Calu3 (cell line): ENCODE measurements around the gene EPOP. TPM values are rescaled to one million over a fixed set of nuclear protein-coding genes. Genes with fewer than 3 reads are reported as not detected.

Experiments used
- BruUV-seq: library from RNA; stranded (reverse); fragments of 400-500 nt; replicated peaks from 2 replicates; lab custom pipeline; 2021; lab: Mats Ljungman, UMichigan
- CTCF ChIA-PET: fragments of 300-600 bp; sonication (Branson Sonifier 250); formaldehyde crosslinking; loops from one replicate; lab custom pipeline; 2022; ENCODE audit warnings: antibody characterized with exemption; lab: Charles Lee
- DNase-seq: peaks from one replicate; pipeline ENCODE4 v3.0.0; 2022
- H3K27ac Mint-ChIP-seq: one replicate; pipeline ENCODE4 v1.8.0; 2022; ENCODE audit warnings: mixed read lengths; ENCODE audit not compliant: unreplicated experiment
- H3K27me3 Mint-ChIP-seq: one replicate; pipeline ENCODE4 v1.8.0; 2022; ENCODE audit warnings: mixed read lengths; ENCODE audit not compliant: unreplicated experiment
- H3K36me3 Mint-ChIP-seq: one replicate; pipeline ENCODE4 v1.8.0; 2022; ENCODE audit warnings: mild to moderate bottlenecking, moderate library complexity, mixed read lengths; ENCODE audit not compliant: insufficient read depth, unreplicated experiment
- H3K4me1 Mint-ChIP-seq: one replicate; pipeline ENCODE4 v1.8.0; 2022; ENCODE audit warnings: mild to moderate bottlenecking, low read depth, mixed read lengths; ENCODE audit not compliant: unreplicated experiment
- H3K4me3 Mint-ChIP-seq: one replicate; pipeline ENCODE4 v1.8.0; 2022; ENCODE audit warnings: mild to moderate bottlenecking, low read depth, moderate library complexity, mixed read lengths; ENCODE audit not compliant: unreplicated experiment
- H3K9me3 Mint-ChIP-seq: one replicate; pipeline ENCODE4 v1.8.0; 2022; ENCODE audit warnings: low read depth, mixed read lengths; ENCODE audit not compliant: unreplicated experiment
- intact Hi-C: fragments of 100-400 bp; cut with micrococcal nuclease; formaldehyde crosslinking; loops from one replicate; pipeline ENCODE4 v1.10.0; 2022; ENCODE audit not compliant: unreplicated experiment
- total RNA-seq: library from RNA; stranded (reverse); gene quantifications from 2 replicates; pipeline ENCODE4 v1.2.3, GENCODE V29; 2022
- TF ChIP-seq, protein P1 (sequence below): fragments of 200-600 bp; IDR thresholded peaks from one replicate; pipeline ENCODE4 v1.8.0; 2022; ENCODE audit warnings: antibody characterized with exemption; ENCODE audit not compliant: unreplicated experiment

EPOP gene
- total RNA-seq, 1 experiment from 2014 or later = 15.3 TPM

DNA sequence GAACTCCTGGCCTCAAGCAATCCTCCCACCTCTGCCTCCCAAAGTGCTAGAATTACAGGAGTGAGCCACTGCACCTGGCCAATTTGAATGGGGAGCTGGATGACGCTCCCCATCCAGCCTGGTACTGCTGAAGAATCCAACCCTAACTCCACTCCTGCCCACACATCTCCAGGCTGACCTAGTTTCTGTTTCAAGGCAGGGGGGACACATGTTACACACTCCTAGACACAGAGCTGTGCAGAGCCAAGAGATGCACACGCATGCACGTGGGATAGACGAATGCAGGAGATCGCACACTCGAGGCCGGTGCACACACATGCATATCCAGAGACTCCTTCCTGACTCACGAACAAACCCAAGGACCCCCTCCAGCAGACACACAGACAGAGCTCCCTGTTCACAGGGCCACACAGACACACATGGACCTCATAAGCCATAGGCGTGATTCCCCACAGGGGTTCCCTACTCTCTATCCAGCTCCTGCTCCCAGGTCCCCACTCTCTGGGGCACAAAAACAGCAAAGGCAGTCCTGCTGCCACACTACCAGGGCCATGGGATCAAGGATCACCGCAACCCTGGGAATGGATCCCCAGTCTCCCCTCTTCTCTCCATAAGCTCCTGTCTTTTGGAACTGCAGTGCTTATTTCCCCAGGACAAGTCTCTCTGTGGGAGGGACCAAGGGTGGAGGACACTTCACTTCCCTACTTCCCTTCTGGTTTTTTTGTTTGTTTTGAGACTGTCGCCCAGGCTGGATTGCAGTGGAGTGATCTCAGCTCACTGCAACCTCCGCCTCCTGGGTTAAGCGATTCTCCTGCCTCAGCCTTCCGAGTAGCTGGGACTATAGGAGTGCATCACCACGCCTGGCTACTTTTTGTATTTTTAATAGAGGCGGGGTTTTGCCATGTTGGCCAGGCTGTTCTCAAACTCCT lies 14.4 kb downstream of the EPOP start:
- BruUV-seq = no TSS peak
- TF ChIP-seq, protein P1, sequence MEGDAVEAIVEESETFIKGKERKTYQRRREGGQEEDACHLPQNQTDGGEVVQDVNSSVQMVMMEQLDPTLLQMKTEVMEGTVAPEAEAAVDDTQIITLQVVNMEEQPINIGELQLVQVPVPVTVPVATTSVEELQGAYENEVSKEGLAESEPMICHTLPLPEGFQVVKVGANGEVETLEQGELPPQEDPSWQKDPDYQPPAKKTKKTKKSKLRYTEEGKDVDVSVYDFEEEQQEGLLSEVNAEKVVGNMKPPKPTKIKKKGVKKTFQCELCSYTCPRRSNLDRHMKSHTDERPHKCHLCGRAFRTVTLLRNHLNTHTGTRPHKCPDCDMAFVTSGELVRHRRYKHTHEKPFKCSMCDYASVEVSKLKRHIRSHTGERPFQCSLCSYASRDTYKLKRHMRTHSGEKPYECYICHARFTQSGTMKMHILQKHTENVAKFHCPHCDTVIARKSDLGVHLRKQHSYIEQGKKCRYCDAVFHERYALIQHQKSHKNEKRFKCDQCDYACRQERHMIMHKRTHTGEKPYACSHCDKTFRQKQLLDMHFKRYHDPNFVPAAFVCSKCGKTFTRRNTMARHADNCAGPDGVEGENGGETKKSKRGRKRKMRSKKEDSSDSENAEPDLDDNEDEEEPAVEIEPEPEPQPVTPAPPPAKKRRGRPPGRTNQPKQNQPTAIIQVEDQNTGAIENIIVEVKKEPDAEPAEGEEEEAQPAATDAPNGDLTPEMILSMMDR = no peak
- Mint-ChIP-seq H3K36me3 (peaks cover 13% of the 10 kb centered on the region), H3K27me3 (peaks cover 40% of the 10 kb centered on the region), H3K4me1 (peaks cover 30% of the 10 kb centered on the region), H3K9me3 (no peaks in the 10 kb centered on the region), H3K27ac (no peak overlapping the region), H3K4me3 (no peak overlapping the region)
- no peak for DNase-seq
- intact Hi-C loops = no loop called here
- CTCF ChIA-PET = interaction anchor here (0.5 to 10.9 kb wide), 12 partner anchors 9 to 308 kb away, joined by 3 to 496 read pairs (median 4); partner anchors contain the start of gene SRCIN1

DNA sequence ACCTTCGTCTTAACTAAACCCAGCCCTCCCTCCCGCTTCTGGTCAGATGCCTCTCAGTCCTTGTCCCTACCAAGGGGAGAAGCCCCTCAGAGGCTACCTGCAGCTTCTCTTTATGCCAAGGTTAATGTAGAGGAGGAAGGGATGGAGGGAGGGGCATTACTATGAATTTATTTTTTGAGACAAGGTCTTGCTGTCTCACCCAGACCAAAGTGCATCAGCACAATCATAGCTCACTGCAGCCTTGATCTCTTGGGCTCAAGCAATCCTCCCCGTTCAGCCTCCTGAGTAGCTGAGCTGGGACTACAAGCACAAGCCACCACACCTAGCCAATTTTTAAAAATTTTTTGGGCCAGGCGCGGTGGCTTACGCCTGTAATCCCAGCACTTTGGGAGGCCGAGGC lies 15.3 kb downstream of the EPOP start:
- no peak for DNase-seq

DNA sequence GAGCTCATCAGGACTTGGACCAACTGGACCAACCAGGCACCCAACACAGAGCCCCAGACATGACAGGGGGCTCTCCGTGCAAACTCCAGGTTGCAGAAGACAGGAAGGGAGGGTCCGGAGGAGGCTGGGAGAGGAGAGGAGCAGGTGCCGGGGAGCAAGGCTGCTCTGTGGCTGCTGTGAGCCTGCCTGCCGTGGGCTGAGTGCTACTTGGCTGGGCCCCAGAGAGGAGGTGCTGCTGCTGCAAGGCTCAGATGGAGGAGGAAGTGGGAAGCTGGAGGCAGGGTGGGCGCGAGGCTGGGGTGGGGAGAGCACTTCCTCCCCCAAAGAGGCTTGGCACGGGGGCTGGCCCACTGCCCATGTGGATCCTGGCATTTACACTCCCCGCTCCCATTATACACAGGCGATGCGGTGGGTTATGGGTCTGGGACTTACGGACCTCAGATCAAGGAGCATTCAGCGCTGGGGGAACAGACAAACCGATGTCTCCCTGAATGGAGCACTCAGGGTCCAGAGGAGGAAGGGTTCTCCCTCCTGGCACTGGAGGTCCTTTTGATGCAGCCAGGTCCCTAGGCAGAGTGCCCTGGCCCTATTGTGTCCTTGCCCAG lies 15.9 kb downstream of the EPOP start:
- Mint-ChIP-seq H3K4me3 (no peak overlapping the region), H3K27ac (no peak overlapping the region)
- no TSS peak for BruUV-seq

More for the DNA sequence above, 15.3 kb downstream of the EPOP start:
- no peak overlapping the region for H3K4me3 Mint-ChIP-seq
- peaks cover 43% of the 10 kb centered on the region for H3K27me3 Mint-ChIP-seq
- peaks cover 13% of the 10 kb centered on the region for H3K36me3 Mint-ChIP-seq
- peaks cover 30% of the 10 kb centered on the region for H3K4me1 Mint-ChIP-seq
- TF ChIP-seq, protein P1 = no peak
- intact Hi-C loops = no loop called here
- CTCF ChIA-PET = interaction anchor here (1.8 to 10.9 kb wide), 6 partner anchors 13 to 102 kb away, joined by 4 to 496 read pairs (median 36); partner anchors contain the start of gene SRCIN1
- no TSS peak for BruUV-seq
- H3K9me3 Mint-ChIP-seq = no peaks in the 10 kb centered on the region
- H3K27ac Mint-ChIP-seq = no peak overlapping the region

More for the DNA sequence above, 15.9 kb downstream of the EPOP start:
- TF ChIP-seq, protein P1 = no peak
- peaks cover 13% of the 10 kb centered on the region for H3K36me3 Mint-ChIP-seq
- DNase-seq = no peak
- H3K9me3 Mint-ChIP-seq = no peaks in the 10 kb centered on the region
- intact Hi-C loops = no loop called here
- H3K27me3 Mint-ChIP-seq = peaks cover 43% of the 10 kb centered on the region
- CTCF ChIA-PET = interaction anchor here (1.1 to 6.8 kb wide), 5 partner anchors 9 to 100 kb away, joined by 3 to 64 read pairs (median 9); no protein-coding TSS in a partner anchor
- H3K4me1 Mint-ChIP-seq = peaks cover 30% of the 10 kb centered on the region
